GM12878 (cell line): ENCODE results near the gene SLC15A4. TPM values are rescaled to one million over a fixed set of nuclear protein-coding genes. Genes with fewer than 3 reads are reported as not detected.

ENCODE experiments used
- ATAC-seq: fragments of 200-7000 bp; cut with Tn5 transposase; 3 replicates; pipeline ENCODE4 v1.9.1; 2020; ENCODE audit warnings: mild to moderate bottlenecking, moderate library complexity
- BruUV-seq: library from RNA; stranded (reverse); fragments of 400-500 nt; replicated peaks from 2 replicates; lab custom pipeline; 2021; lab: Mats Ljungman, UMichigan
- CTCF ChIA-PET: fragments of 300-600 bp; sonication (Branson Sonifier 250); formaldehyde crosslinking; extraction: SDS; loops from one replicate; lab custom pipeline; 2021; ENCODE audit warnings: inconsistent platforms; lab: Yijun Ruan, JAX
- POLR2A ChIA-PET: fragments of 350-600 bp; formaldehyde crosslinking; extraction: SDS; loops from one replicate; lab custom pipeline; 2021; ENCODE audit warnings: inconsistent platforms; lab: Charles Lee
- RAD21 ChIA-PET: fragments of 300-600 bp; sonication (Branson Sonifier 250); formaldehyde crosslinking; loops from one replicate; lab custom pipeline; 2023; ENCODE audit warnings: antibody characterized with exemption; ENCODE audit not compliant: unreplicated experiment; lab: Charles Lee
- SMC1A ChIA-PET: fragments of 300-600 bp; sonication (Branson Sonifier 250); formaldehyde crosslinking; loops from one replicate; lab custom pipeline; 2023; ENCODE audit not compliant: unreplicated experiment, uncharacterized antibody; lab: Charles Lee
- DNase-seq: peaks from one replicate; pipeline ENCODE4 v3.0.0-alpha.2; 2011; ENCODE audit warnings: low read depth, low spot score
- FAIRE-seq: peaks from 3 replicates; lab custom pipeline; 2011; peaks lifted over from hg19 to GRCh38; lab: Jason Lieb, UNC
- H2AFZ ChIP-seq: 2 replicates; pipeline ENCODE4 v1.6.0; 2011; ENCODE audit warnings: low read depth, low read length, control low read depth; ENCODE audit not compliant: control insufficient read depth
- H3K27ac ChIP-seq: 2 replicates; pipeline ENCODE4 v1.5.1; 2011; ENCODE audit warnings: control low read depth; ENCODE audit not compliant: control insufficient read depth, insufficient read depth
- H3K27me3 ChIP-seq, 2 experiments: replicated peaks in 1 of 2; 2 replicates each; pipeline versions ENCODE4 v1.6.0 to v1.6.1; 2011; ENCODE audit warnings: low read length in 1 of 2; ENCODE audit not compliant: control insufficient read depth in 2 of 2, insufficient read depth in 2 of 2
- H3K36me3 ChIP-seq, 2 experiments: 2 replicates each; pipeline ENCODE4 v1.5.1; 2011; ENCODE audit warnings: low read length in 1 of 2; ENCODE audit not compliant: control insufficient read depth in 2 of 2, insufficient read depth in 2 of 2
- H3K4me1 ChIP-seq: 2 replicates; pipeline ENCODE4 v1.6.1; 2011; ENCODE audit warnings: mild to moderate bottlenecking, low read length, moderate library complexity, mixed read lengths; ENCODE audit not compliant: control insufficient read depth, insufficient read depth
- H3K4me2 ChIP-seq: 2 replicates; pipeline ENCODE4 v1.6.0; 2011; ENCODE audit warnings: control low read depth; ENCODE audit not compliant: control insufficient read depth, insufficient read depth
- H3K4me3 ChIP-seq: fragments of 200-600 bp; sonication (generic); 2 replicates; pipeline ENCODE4 v1.5.1; 2016
- H3K79me2 ChIP-seq: 2 replicates; pipeline ENCODE4 v1.6.0; 2011; ENCODE audit warnings: low read length; ENCODE audit not compliant: control insufficient read depth, insufficient read depth
- H3K9ac ChIP-seq: 2 replicates; pipeline ENCODE4 v1.8.0; 2011; ENCODE audit warnings: low read length, control low read depth, mixed read lengths; ENCODE audit not compliant: control insufficient read depth, insufficient read depth
- H3K9me3 ChIP-seq: replicated peaks from 3 replicates; pipeline ENCODE4 v1.5.1; 2011; ENCODE audit warnings: mild to moderate bottlenecking, low read length; ENCODE audit not compliant: control insufficient read depth, insufficient read depth
- H4K20me1 ChIP-seq: 2 replicates; pipeline ENCODE4 v1.6.0; 2011; ENCODE audit not compliant: control insufficient read depth, insufficient read depth
- EED ChIP-seq: sonication (generic); IDR thresholded peaks from 2 replicates; pipeline ENCODE4 v1.6.1; 2016; ENCODE audit warnings: antibody characterized with exemption, low read depth
- NFYB ChIP-seq: IDR thresholded peaks from 2 replicates; pipeline ENCODE4 v1.6.1; 2011; ENCODE audit warnings: low read depth, mild to moderate bottlenecking, low read length, improper control_type of control experiment, moderate library complexity; ENCODE audit not compliant: insufficient read depth
- RAD51 ChIP-seq: fragments of 450-650 bp; IDR thresholded peaks from 2 replicates; pipeline ENCODE4 v1.6.1; 2016; ENCODE audit warnings: moderate library complexity, mild to moderate bottlenecking, inconsistent platforms
- SMAD5 ChIP-seq: IDR thresholded peaks from 2 replicates; pipeline ENCODE4 v1.6.1; 2016; ENCODE audit warnings: antibody characterized with exemption, low read depth
- SUZ12 ChIP-seq: fragments of 200-600 bp; sonication (generic); IDR thresholded peaks from one replicate; pipeline ENCODE4 v1.6.1; 2018; ENCODE audit warnings: antibody characterized with exemption, mild to moderate bottlenecking; ENCODE audit not compliant: unreplicated experiment
- TBL1XR1 ChIP-seq: IDR thresholded peaks from 2 replicates; pipeline ENCODE4 v1.6.1; 2012; ENCODE audit warnings: low read depth, low read length, improper control_type of control experiment
- WGBS: methylation state at CpG from one replicate; pipeline ENCODE4 v1.1.6; 2016; ENCODE audit warnings: low lambda C conversion rate; ENCODE audit not compliant: insufficient replicate concordance, insufficient coverage; ENCODE audit errors: missing lambda C conversion rate; 5-methylcytosine and 5-hydroxymethylcytosine counted together
- in situ Hi-C: fragments of 300-500 bp; cut with MboI; formaldehyde crosslinking; loops from 9 replicates; pipeline ENCODE4 v1.14.3; 2018; ENCODE audit warnings: mixed read lengths
- intact Hi-C: fragments of 100-400 bp; cut with micrococcal nuclease; formaldehyde crosslinking; loops from one replicate; pipeline ENCODE4 v1.14.2; 2022; ENCODE audit not compliant: unreplicated experiment
- polyA plus RNA-seq, 11 experiments: library from polyadenylated mRNA; depleted of rRNA in 4 of 11; unstranded in 6 of 11; stranded (reverse) in 5 of 11; fragments of >200 nt; fragmentation: Nextera tagmentation in 4 of 11; fragmentation: Illumina TruSeq in 1 of 11; extraction: Ambion mirVana in 4 of 11; extraction: Trizol in 1 of 11; gene quantifications; 1 replicate in 1 of 11; 2 replicates in 10 of 11; pipeline versions ENCODE4 v1.2.1 to v1.2.3, GENCODE V29; 2011 to 2016; ENCODE audit warnings: inconsistent platforms in 2 of 11, missing spikeins in 2 of 11, low read depth in 1 of 11
- total RNA-seq, 4 experiments: library from RNA; depleted of rRNA in 3 of 4; stranded (reverse); fragments of >200 nt in 3 of 4; fragmentation: Illumina TruSeq in 1 of 4; extraction: Trizol in 1 of 4; gene quantifications; 2 replicates each; pipeline versions ENCODE4 v1.2.1 to v1.2.3, GENCODE V29; 2013 to 2021
- TF ChIP-seq, protein P1 (sequence below): fragments of 450-650 bp; IDR thresholded peaks from 2 replicates; pipeline ENCODE4 v1.6.1; 2017; ENCODE audit warnings: mild to moderate bottlenecking, moderate library complexity
- TF ChIP-seq, protein P2 (sequence below): IDR thresholded peaks from 2 replicates; pipeline ENCODE4 v1.6.1; 2012; ENCODE audit warnings: low read depth, low read length, improper control_type of control experiment

The SLC15A4 gene
- total and polyA plus RNA-seq, 10 of the 15 experiments (the other 5 are each of a cell fraction or from before 2014, with no cell fraction given) = 12.7 to 257 (median 36.6) TPM

DNA sequence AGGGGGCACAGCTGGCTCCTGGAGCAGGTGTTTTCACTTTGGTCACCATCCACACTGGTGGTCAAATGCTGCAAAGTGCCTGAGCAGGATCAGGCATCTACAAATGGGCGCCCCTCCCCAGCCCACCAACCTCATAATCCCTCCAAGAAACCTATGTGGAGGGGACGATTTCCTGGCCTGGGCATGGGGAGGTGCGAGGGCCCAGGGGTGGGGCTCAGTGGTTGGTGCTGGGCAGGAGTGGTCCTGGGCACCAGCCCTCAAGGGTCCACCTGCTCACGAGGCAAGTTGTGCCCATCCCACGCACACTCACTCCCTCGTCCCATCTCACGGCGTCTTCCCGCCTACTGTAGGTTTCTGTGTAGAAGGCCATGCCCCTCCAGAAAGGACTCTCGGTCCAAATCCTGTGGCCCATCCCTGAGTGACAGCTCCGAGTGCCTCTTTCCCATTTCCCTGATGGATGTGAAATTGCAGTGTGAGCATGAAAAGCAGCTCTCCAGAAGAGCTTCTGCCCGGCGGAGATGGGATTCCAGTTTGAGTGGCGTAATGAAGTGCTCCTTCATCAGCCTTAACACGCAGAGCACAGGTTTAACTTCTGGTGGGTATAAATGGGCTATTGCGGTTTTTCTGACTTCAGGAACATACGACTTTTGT, 36.9 kb downstream of the SLC15A4 start:
- FAIRE-seq (no peak), DNase-seq (no peak), ATAC-seq (no peak)
- H4K20me1 ChIP-seq = no peaks in the 10 kb centered on the region
- H3K4me1 ChIP-seq = peaks cover 5% of the 10 kb centered on the region
- no peak overlapping the region for H2AFZ ChIP-seq
- H3K9ac ChIP-seq = no peak overlapping the region
- in situ Hi-C loops (no loop called here), intact Hi-C loops (no loop called here)
- no TSS peak for BruUV-seq
- H3K4me2 ChIP-seq = no peak overlapping the region
- H3K4me3 ChIP-seq = no peak overlapping the region
- H3K79me2 ChIP-seq = no peaks in the 10 kb centered on the region
- CTCF ChIA-PET = interaction anchor here (1.3 kb wide), 1 partner anchor 10 kb away, joined by 4 read pairs; no protein-coding TSS in a partner anchor
- POLR2A ChIA-PET = interaction anchor here (0.6 kb wide), 1 partner anchor 61 kb away, joined by 4 read pairs; no protein-coding TSS in a partner anchor
- RAD21 ChIA-PET = no interaction called here
- SMC1A ChIA-PET = interaction anchor here (1.0 to 1.4 kb wide), 3 partner anchors 11 to 34 kb away, joined by 3 to 5 read pairs (median 4); no protein-coding TSS in a partner anchor
- no peak for TF ChIP-seq RAD51
- no peak for TF ChIP-seq SMAD5
- no peak for TF ChIP-seq SUZ12
- TF ChIP-seq EED = no peak
- TF ChIP-seq, protein P1, sequence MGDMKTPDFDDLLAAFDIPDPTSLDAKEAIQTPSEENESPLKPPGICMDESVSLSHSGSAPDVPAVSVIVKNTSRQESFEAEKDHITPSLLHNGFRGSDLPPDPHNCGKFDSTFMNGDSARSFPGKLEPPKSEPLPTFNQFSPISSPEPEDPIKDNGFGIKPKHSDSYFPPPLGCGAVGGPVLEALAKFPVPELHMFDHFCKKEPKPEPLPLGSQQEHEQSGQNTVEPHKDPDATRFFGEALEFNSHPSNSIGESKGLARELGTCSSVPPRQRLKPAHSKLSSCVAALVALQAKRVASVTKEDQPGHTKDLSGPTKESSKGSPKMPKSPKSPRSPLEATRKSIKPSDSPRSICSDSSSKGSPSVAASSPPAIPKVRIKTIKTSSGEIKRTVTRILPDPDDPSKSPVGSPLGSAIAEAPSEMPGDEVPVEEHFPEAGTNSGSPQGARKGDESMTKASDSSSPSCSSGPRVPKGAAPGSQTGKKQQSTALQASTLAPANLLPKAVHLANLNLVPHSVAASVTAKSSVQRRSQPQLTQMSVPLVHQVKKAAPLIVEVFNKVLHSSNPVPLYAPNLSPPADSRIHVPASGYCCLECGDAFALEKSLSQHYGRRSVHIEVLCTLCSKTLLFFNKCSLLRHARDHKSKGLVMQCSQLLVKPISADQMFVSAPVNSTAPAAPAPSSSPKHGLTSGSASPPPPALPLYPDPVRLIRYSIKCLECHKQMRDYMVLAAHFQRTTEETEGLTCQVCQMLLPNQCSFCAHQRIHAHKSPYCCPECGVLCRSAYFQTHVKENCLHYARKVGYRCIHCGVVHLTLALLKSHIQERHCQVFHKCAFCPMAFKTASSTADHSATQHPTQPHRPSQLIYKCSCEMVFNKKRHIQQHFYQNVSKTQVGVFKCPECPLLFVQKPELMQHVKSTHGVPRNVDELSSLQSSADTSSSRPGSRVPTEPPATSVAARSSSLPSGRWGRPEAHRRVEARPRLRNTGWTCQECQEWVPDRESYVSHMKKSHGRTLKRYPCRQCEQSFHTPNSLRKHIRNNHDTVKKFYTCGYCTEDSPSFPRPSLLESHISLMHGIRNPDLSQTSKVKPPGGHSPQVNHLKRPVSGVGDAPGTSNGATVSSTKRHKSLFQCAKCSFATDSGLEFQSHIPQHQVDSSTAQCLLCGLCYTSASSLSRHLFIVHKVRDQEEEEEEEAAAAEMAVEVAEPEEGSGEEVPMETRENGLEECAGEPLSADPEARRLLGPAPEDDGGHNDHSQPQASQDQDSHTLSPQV = no peak
- no peak for TF ChIP-seq TBL1XR1
- TF ChIP-seq, protein P2, sequence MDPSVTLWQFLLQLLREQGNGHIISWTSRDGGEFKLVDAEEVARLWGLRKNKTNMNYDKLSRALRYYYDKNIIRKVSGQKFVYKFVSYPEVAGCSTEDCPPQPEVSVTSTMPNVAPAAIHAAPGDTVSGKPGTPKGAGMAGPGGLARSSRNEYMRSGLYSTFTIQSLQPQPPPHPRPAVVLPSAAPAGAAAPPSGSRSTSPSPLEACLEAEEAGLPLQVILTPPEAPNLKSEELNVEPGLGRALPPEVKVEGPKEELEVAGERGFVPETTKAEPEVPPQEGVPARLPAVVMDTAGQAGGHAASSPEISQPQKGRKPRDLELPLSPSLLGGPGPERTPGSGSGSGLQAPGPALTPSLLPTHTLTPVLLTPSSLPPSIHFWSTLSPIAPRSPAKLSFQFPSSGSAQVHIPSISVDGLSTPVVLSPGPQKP = no peak
- TF ChIP-seq NFYB = no peak
- peaks cover 5 to 9% of the 10 kb centered on the region in 2 experiments; a peak in 3 of 4 replicates for H3K36me3 ChIP-seq
- H3K27me3 ChIP-seq = no peaks in the 10 kb centered on the region
- WGBS = 91% methylated on average over 17 of the region's 17 CpGs
- no peaks in the 10 kb centered on the region for H3K9me3 ChIP-seq
- H3K27ac ChIP-seq = no peak overlapping the region
